Tibial artery (tissue), 4 donors: ENCODE data around the gene MTREX.

ENCODE experiments used
- DNase-seq, 2 donors: peaks; one replicate each; pipeline ENCODE4 v3.0.0-alpha.2; 2019
- H3K27ac ChIP-seq, 2 donors: fragments of 200-600 bp; sonication (generic) in 1 of 2; 1 replicate in 1 of 2; 2 replicates in 1 of 2; pipeline ENCODE4 v1.5.1; 2018 to 2019; ENCODE audit warnings: mild to moderate bottlenecking in 1 of 2
- H3K27me3 ChIP-seq, 2 donors: fragments of 200-600 bp; sonication (generic) in 1 of 2; one replicate each; pipeline versions ENCODE4 v1.5.1 to v1.6.0; 2016 to 2019
- H3K36me3 ChIP-seq, 3 donors: fragments of 200-600 bp; sonication (generic) in 2 of 3; one replicate each; pipeline ENCODE4 v1.5.1; 2016 to 2019; ENCODE audit warnings: mild to moderate bottlenecking in 2 of 3
- H3K4me1 ChIP-seq, 4 donors: fragments of 200-600 bp; sonication (generic) in 2 of 4; 1 replicate in 3 of 4; 2 replicates in 1 of 4; pipeline ENCODE4 v1.5.1; 2016 to 2019
- H3K4me3 ChIP-seq, 2 donors: fragments of 200-600 bp; sonication (generic) in 1 of 2; 1 replicate in 1 of 2; 2 replicates in 1 of 2; pipeline ENCODE4 v1.5.1; 2018 to 2019; ENCODE audit warnings: mild to moderate bottlenecking in 2 of 2
- H3K9me3 ChIP-seq, 3 donors: fragments of 200-600 bp; sonication (generic) in 1 of 3; one replicate each; pipeline ENCODE4 v1.5.1; 2016 to 2019
- intact Hi-C: fragments of 100-400 bp; cut with DNase I; formaldehyde crosslinking; loops from one replicate; pipeline ENCODE4 v1.15.0; 2023; ENCODE audit warnings: low total_unique reads
- TF ChIP-seq, protein P1 (sequence below), 2 experiments: fragments of 200-600 bp in 1 of 2; fragments of 450-650 bp in 1 of 2; IDR thresholded peaks; one replicate each; pipeline ENCODE4 v1.5.1; 2017 to 2019; ENCODE audit warnings: antibody characterized with exemption in 2 of 2, mild to moderate bottlenecking in 1 of 2, moderate library complexity in 1 of 2

The MTREX gene

DNA sequence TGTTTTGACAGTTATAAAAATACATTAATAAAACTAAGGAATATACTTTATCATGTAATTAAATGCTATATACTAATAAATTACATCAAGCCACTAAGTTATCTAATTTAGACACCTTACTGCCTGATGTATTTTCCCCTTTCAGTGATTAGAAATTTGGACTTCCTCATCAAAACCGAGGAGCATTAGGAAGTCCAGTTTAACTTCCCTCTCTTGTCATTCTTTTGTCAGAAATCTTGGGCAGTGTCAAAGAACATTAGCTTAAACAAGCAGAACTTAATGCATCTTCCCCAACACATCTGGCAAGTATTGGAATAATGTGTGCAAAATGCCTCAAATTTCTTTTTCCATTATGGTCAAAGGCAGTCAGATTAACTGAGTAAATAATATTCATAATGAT, 145.4 kb downstream of the MTREX start:
- H3K4me3 ChIP-seq = no peak overlapping the region
- H3K4me1 ChIP-seq = peaks cover 0 to 68% (median 14%) of the 10 kb centered on the region in 4 donors
- no peaks in the 10 kb centered on the region for H3K27me3 ChIP-seq
- DNase-seq = no peak
- no peaks in the 10 kb centered on the region for H3K9me3 ChIP-seq
- no peak overlapping the region for H3K27ac ChIP-seq
- peaks cover 0 to 10% (median 5%) of the 10 kb centered on the region in 3 donors for H3K36me3 ChIP-seq
- intact Hi-C loops = loop anchor here (10.0 kb wide), 1 partner anchor 62 kb away; no protein-coding TSS in a partner anchor
- TF ChIP-seq, protein P1, sequence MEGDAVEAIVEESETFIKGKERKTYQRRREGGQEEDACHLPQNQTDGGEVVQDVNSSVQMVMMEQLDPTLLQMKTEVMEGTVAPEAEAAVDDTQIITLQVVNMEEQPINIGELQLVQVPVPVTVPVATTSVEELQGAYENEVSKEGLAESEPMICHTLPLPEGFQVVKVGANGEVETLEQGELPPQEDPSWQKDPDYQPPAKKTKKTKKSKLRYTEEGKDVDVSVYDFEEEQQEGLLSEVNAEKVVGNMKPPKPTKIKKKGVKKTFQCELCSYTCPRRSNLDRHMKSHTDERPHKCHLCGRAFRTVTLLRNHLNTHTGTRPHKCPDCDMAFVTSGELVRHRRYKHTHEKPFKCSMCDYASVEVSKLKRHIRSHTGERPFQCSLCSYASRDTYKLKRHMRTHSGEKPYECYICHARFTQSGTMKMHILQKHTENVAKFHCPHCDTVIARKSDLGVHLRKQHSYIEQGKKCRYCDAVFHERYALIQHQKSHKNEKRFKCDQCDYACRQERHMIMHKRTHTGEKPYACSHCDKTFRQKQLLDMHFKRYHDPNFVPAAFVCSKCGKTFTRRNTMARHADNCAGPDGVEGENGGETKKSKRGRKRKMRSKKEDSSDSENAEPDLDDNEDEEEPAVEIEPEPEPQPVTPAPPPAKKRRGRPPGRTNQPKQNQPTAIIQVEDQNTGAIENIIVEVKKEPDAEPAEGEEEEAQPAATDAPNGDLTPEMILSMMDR (IDR thresholded peaks at IDR 0.05) = no peak

DNA sequence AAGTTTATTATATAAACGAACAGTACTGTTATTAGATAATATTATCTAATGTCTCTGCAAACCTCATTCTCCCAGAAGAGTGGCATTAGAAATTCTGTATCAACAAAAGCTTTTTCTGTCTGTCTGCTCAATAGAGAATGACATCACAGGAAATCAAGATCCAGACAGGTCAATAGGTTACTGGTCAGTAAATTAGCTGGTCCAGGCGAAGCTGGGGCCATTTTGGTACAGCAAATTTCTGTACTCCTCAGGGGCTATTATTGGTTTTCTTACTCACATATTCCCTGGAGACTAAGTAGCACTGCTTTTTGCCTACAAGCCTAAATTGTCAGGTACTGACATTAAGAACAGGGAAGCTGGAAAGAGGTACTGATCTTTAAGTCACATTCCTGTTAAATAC, 146.5 kb downstream of the MTREX start:
- Histone ChIP-seq H3K27me3 (no peaks in the 10 kb centered on the region), H3K4me3 (no peak overlapping the region), H3K27ac (peak overlapping the region in 1 of 2 donors; percentile 0), H3K36me3 (peaks cover 0 to 10% (median 5%) of the 10 kb centered on the region in 3 donors), H3K9me3 (no peaks in the 10 kb centered on the region), H3K4me1 (peaks cover 0 to 58% (median 12%) of the 10 kb centered on the region in 4 donors)
- DNase-seq = no peak
- intact Hi-C loops = loop anchor here (10.0 kb wide), 1 partner anchor 61 kb away; no protein-coding TSS in a partner anchor
- TF ChIP-seq, protein P1 (IDR thresholded peaks at IDR 0.05) = no peak

GRCh38 chr5:55456216-55456895, 148.6 kb downstream of the MTREX start:
- DNase-seq = no peak
- peak overlapping the region in 1 of 2 donors; percentile 5 for H3K27ac ChIP-seq
- intact Hi-C loops = loop anchor here (10.0 kb wide), 1 partner anchor 58 kb away; no protein-coding TSS in a partner anchor
- TF ChIP-seq, protein P1 (IDR thresholded peaks at IDR 0.05) = no peak
- no peak overlapping the region for H3K4me3 ChIP-seq
- H3K9me3 ChIP-seq = no peaks in the 10 kb centered on the region
- H3K27me3 ChIP-seq = no peaks in the 10 kb centered on the region
- H3K36me3 ChIP-seq = peaks cover 0 to 9% (median 5%) of the 10 kb centered on the region in 3 donors
- peaks cover 0 to 46% (median 8%) of the 10 kb centered on the region in 4 donors for H3K4me1 ChIP-seq

DNA sequence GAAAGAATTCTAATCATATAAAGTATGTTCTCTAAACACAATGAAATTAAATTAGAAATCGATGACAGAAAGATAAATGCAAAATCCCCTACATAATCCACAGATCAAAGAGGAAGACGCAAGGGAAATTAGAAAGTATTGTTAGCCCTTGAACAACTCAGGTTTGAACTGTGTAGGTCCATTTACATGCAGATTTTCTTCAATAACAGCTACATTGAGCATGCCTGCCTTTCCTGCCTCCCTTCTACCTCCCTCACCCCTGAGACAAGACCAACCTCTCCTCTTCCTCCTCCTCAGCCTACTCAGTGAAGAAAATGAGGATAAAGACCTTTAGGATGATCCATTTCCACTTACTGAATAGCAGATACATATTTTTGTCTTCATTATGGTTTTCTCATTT, 151.8 kb downstream of the MTREX start:
- Histone ChIP-seq H3K4me1 (peaks cover 0 to 37% (median 2%) of the 10 kb centered on the region in 4 donors), H3K27me3 (no peaks in the 10 kb centered on the region), H3K4me3 (no peak overlapping the region), H3K9me3 (no peaks in the 10 kb centered on the region), H3K36me3 (peaks cover 0 to 16% (median 4%) of the 10 kb centered on the region in 3 donors), H3K27ac (no peak overlapping the region)
- TF ChIP-seq, protein P1 (IDR thresholded peaks at IDR 0.05) = no peak
- intact Hi-C loops = loop anchor here (10.0 kb wide), 1 partner anchor 55 kb away; no protein-coding TSS in a partner anchor
- DNase-seq = no peak

GRCh38 chr5:55463613-55464012, 155.8 kb downstream of the MTREX start:
- no peak for DNase-seq
- Histone ChIP-seq H3K4me1 (peaks cover 0 to 41% (median 6%) of the 10 kb centered on the region in 4 donors), H3K27me3 (no peaks in the 10 kb centered on the region), H3K9me3 (no peaks in the 10 kb centered on the region), H3K36me3 (peaks cover 7 to 35% (median 10%) of the 10 kb centered on the region in 3 donors), H3K27ac (no peak overlapping the region), H3K4me3 (no peak overlapping the region)
- TF ChIP-seq, protein P1 (IDR thresholded peaks at IDR 0.05) = no peak
- intact Hi-C loops = no loop called here
